Measurements from ENCODE around the gene DNAJC12.
"Not testable (repeated sequence)": the region's sequence is repeated elsewhere in the genome, so short reads cannot be mapped to it uniquely, and the experiment has no call there.

The DNAJC12 gene

DNA sequence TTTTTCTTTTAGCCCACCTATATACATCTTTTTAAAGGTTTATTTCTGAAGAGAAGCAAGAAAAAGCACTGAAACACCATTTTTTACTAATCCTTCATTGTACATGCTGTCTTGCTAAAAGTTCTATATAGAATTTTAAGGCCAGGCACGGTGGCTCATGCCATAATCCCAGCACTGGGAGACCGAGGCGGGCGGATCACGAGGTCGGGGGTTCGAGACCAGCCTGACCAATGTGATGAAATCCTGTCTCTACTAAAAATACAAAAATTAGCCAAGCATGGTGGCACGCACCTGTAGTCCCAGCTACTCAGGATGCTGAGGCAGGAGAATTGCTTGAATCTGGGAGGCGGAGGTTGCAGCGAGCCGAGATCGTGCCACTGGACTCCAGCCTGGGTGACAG lies 1.5 kb upstream of the DNAJC12 start:
- DNase-seq: not testable (repeated sequence)

DNA sequence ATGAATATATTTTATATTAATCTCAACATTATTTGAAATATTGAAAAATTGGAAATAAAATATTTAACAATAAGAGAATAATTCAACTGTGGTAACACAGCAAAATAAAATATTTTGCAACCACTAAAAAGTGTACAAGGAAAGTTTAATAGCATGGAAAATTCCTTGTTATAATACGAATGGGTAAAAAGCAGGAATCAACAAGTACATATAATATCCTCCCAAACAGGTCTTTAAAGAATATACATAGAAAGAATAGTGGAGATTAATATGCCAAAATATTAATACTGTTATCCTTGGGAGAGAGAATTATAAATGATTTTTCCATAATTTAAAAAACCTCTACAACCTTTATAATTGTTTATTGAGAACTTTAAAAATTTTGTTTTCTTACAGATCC lies 1.0 kb downstream of the DNAJC12 start:
- no peak for DNase-seq

DNA sequence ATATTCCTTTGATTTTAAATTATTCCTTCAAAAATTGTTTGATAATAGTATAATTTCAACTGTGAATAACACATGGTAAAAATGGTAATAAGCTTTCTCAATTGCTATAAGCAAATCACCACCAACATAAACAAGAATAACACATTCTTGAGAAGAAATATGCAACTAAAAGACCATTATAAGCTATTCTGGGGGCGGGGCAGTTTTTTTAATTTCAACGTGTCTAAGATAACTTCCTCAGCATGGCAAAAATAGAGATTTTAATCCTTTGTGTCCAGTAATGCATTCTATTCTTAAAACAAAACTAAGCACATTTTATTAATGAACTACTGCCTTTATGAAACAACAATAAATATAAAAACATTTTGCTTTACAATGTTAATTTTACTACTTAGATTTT lies 1.5 kb downstream of the DNAJC12 start:
- DNase-seq: no peak

DNA sequence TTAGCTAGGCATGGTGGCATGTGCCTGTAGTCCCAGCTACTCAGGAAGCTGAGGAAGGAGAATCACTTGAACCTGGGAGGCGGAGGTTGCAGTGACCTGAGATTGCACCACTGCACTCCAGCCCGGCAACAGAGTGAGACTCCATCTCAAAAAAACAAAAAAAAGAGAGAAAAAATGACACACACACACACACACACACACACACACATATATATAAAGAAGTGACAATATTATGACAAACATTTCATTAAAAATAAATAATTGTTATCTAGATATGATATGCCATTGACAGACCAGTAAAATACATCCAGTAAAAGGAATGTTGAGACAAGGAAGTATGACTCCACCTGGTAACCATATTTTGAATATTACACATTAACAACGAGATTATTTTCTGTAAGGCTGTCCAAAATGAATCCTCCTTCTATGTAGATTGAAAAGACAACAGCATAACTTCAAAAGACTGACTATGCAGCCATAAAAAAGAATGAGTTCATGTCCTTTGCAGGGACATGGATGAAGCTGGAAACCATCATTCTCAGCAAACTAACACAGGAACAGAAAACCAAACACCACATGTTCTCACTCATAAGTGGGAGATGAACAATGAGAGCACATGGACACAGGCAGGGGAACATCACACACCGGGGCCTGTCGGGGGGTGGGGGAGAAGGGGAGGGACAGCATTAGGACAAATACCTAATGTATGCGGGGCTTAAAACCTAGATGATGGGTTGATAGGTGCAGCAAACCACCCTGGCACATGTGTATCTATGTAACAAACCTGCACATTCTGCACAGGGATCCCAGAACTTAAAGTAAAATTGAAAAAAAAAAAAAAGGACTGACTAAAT lies 2.2 kb downstream of the DNAJC12 start:
- not testable (repeated sequence) for DNase-seq

DNA sequence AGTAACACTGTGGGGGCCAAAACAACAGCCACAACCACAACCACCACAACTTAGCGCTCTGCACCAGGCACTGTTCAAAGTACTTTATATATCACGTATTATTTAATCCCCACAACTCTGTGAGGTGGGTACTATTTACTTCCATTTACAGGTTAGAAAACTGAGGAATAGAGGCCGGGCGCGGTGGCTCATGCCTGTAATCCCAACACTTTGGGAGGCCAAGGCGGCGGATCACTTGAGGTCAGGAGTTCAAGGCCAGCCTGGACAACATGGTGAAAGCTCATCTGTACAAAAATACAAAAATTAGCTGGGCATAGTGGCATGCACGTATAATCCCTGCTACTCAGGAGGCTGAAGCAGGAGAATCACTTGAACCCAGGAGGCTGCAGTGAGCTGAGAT lies 3.6 kb downstream of the DNAJC12 start:
- DNase-seq: no peak

DNA sequence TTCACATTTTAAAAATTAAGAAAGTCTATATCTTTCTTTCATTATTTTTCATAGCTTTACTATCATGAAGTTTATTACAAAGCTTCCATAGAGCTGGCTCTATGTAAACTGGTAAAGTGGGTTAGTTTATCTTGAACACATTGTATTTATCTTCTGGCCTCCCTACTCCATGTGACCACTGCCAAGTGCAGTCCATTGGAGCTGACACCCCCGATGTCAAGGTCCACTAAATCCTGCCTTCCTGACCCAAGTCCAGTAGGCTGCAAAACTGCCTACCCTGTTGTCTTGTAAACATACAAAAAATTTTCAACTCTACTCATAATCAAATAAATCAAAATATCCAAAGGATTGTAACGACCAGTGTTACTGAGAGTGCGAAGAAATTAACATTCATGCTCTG lies 10.2 kb downstream of the DNAJC12 start:
- no peak for DNase-seq

DNA sequence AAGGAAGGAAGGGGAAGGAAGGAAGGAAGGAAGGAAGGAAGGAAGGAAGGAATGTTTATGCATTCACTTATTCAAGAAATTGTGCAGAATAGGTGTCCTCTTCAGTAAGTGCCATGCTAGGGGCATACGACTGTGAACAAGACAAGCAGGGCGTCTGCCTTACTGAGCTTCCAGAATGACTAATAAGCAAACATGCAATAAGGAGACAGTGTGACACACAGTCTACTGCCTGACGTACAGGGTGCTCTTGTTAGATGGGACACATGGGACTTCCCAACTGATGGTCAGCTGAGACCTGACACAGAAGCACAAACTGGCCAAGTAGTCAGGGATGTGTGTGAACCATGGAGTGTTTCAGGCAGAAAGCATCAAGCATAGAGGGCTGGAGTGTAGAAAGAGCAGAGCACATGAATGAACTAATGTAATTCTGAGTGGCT lies 18.2 kb downstream of the DNAJC12 start:
- no peak for DNase-seq

DNA sequence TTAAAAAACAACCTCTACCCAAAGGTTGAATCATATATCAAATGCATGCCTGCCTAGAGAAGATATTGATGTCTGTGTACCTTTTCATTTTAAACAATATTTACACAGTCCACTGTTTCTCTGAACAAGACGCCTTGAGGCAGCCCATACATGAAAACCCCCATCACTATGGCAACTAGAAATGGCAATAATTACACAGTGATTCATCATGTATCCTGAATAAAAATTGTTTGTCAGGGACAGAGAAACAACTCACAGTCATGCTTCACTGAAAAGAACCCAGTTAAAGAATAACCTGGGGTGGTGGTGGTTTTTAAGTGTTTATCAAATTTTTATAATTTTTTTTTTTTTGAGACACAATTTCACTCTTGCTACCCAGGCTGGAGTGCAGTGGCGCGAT lies 19.7 kb downstream of the DNAJC12 start:
- no peak for DNase-seq

DNA sequence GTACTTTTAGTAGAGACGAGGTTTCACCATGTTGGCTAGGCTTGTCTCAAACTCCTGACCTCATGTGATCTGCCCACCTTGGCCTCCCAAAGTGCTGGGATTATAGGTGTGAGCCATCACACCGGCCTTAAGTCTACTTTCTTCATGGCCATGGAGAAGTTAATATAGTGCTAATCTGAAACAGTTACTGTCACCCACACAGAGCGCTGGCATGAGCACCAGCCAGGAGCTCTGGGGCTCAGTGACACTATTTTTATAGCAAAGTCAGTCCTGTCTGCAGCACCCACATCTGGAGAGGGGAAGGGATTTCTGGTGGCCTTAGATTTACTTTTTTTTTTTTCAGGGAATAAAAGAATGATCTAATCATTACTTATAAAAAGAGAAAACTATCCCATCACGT lies 21.3 kb downstream of the DNAJC12 start:
- DNase-seq: no peak

DNA sequence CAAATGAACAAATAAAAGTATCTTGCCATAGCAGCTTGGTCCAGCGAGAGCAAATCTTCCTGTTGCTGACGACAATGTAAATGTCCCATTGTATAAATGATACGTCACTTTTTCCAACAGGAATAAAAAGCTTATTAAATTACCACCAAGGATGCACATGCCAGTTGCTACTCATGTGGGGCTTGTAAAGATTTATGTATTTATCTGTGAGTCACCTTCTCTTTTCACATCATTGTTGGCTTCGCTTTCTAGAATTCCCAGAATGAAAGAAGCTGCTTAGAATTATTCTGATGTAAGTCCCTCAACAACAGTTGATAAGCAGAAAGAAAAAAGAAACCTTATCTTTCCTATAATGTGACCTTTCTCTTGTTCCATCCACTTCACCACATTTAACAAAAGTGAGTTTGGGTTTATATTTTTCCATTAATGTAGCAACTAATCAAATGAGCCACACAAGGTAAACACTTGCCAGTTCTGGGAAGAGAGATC lies 22.4 kb downstream of the DNAJC12 start:
- DNase-seq: no peak

DNA sequence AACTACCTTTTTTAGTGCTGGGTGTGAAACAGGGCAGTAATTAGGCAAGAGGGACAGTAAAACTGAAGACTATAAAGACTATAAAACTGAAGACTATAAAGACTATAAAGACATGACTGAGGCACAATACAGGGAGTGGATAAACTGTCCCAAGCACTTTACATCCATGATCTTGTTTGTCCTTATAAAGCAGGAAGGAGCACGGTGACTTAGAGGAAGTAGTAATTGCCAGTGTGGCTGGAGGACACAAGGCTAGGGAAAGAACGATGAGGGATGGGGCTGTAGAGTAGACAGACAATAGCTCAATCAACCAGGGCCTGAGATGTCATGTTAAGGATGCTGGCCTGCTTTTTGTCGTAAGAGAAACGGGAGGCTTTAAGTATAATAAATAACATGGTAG lies 26.0 kb downstream of the DNAJC12 start:
- no peak for DNase-seq

DNA sequence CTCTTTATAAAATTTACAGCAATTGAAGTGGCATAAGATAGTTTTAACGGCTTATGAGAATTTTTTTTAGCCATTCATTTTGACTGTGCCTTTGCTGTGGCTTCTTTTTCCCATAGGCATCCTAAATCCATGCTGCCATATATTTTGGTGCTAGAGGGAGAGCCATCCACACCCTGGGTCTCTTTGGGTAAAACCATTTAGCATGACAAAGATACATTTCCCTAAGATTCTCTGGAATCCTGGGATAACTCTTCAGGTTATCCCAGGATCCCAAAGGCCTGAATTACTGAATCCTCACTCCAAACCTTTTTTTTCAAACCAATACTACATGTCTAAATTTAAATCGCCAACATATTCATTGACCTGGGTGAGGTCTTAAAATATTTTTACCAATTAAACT lies 28.9 kb downstream of the DNAJC12 start:
- DNase-seq: no peak

DNA sequence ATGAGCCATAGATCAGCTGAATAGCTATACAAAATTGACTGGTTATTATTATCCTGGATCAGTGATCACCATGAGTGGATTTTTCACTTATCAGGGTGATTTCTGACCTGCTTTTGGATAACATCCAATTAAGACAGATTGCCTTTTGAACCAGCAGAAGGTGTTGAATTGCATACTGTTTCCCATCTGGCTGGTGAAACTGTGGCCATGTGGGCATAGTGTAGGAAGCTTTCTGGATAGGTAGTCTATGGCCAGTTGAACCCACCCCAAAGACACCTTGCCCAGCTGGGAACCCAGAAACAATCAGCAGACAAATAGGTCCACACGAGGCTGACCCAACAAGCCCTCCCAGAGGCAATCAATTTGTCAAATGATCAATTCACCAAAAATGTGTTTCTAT lies 29.3 kb downstream of the DNAJC12 start:
- no peak for DNase-seq

DNA sequence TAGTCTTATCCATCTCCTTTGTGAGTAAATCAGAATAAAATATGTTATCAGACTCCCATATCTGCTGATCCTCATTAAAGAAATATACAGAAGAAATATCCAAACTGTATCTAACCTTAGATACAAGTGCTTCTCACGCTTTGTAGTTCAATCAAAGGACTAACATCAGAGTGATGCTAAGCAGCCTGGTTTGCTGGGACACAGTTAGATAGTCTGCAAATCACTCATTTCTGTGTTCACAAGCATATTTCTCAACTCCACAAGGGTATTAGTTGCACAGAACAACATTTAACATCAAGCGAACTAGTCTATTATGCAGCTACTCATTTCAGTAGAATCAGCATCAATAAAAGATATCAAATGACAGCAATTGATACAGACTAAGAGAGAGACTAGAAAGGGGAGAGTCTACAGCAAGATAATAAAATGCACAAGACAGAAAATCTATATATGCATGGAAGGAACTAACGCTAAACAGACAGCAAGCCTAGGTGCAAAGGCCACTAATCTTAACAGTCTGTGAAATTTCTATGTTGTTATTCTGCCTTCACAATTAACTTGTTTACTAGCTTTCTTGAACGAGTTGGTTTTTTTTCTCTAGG lies 30.0 kb downstream of the DNAJC12 start:
- no peak for DNase-seq

DNA sequence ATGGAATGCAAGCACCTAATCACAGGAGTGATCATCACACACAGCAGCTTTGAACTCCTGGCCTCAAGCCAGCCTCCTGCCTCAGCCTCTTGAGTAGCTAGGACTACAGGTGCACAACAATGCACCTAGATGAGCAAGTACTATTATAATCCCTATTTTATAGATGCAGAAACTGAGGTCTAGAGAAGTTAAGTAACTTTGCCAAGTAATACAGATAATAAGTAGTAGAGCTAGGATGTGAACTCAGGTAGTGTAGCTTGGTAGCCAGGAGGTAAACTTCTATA lies 33.7 kb downstream of the DNAJC12 start:
- no peak for DNase-seq

DNA sequence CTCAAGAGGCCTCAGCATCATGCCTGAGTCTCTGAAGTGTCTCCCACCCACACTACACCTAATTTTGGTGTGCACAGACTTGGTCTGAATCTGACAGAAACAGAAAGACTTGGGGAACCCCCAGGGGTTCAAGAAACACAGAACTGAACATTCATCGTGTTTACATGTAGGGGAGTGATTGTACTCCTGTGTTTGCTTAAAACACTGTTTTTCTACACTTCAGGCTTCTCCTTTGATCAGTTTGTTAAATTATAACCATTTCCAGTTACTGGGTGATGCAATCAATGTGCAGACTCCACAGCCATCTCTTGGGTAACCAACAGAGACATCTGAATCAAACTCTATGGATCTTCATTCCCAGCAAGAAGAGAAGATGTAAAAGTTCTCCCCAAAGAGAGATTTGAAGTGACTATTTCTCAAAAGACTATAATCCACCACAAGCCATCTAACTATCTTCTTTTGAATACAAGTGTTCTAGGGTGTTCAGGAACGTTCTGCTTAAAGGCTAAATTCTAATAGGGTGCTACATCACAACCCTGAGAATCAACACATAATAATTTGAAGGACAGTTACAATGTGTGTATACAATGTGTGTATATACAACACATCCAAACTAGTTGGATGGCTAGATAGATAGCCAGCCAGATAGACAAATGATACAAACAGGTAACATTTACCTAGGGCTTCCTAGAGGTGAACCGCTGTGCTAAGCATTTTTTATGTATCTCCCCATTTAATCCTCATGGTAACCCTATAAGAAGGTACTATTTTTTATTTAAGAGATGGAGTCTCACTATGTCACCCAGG lies 34.2 kb downstream of the DNAJC12 start:
- no peak for DNase-seq

DNA sequence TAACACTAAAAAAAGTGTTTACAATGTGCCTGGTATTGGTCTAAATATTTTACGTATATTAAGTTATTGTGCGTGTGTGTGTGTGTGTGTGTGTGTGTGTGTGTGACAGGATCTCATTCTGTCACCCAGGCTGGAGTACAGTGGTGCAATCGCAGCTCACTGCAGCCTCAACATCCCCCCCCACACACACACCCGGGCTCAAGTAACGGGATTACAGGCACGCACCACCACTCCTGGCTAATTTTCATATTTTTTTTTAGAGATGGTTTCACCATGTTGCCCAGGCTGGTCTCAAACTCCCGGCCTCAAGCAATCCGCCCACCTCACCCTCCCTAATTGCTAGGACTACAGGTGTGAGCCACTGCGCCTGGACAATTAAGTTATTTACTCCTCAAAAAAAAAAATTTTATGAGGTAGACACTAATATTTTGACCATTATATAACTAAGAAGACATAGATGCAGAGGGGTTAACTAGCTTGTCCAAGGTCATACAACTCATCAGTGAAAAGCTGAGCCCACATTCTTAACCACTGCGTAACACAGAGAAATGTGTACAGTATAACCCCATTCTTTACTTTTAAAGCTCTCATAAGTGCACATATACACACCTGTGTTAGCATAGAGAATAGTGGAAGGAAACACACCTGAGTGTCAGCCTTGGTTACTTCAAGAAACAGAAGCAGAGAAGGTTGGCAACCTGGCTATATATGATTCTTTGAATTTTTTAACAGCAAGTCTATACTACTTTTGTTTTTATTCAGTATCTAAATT lies 35.0 kb downstream of the DNAJC12 start:
- DNase-seq: no peak

DNA sequence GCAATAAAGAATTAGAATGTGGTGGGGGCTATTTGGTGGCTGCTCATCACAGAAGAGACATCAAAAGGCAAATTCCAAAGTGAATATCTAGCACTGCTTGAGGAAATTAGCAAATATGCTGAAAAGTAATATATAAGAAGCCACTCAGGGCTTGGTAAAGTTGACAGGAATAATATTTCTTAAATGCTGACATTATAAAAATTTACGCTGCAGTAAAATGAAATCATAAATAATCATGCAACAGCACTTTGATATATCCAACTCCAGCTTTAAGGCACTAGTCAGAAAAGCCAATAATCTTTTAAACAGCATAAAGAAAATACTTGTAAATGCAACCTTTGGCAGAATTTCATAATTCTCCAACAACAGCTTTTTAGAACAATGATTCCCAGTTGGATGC lies 36.9 kb downstream of the DNAJC12 start:
- no peak for DNase-seq

DNA sequence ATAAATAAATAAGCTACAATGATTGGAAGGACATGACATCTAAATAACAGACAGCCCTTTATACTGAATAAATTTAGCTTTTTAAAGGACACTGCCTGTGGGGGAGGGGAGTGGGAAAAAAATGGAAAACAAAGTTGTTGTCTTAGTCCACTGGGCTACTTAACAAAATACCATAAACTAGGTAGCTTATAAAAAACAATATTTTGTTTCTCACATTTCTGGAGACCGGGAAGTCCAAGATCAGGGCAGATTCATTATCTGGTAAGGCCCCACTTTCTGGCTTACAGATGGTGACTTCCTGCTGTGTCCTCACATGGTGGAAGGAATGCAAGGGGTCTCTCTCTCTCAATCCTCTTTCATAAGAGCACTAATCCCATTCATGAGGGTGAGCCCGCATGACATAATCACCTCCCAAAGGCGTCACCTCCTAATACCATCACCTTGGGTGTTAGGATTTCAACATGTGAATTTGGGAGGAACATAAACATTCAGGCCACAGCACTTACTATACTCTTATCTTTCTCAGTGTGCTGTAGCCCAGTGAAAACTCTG lies 43.0 kb downstream of the DNAJC12 start:
- no peak for DNase-seq

DNA sequence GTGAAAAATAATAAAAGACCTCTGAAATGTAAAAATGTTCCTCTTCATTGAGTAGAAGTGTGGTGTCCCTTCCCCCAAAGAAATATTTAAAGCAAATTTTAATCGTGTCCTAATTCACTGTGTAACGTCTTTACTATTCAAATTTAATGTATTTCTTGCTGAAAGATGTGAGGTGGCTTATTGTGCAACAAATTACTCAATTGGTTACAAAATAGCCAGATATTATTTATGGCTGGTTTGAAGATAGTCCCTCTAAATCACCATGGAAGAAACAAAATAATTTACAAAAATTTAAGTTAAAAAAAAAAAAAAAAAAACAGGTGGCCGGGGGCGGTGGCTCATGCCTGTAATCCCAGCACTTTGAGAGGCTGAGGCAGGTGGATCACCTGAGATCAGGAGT lies 43.7 kb downstream of the DNAJC12 start:
- DNase-seq: no peak

DNA sequence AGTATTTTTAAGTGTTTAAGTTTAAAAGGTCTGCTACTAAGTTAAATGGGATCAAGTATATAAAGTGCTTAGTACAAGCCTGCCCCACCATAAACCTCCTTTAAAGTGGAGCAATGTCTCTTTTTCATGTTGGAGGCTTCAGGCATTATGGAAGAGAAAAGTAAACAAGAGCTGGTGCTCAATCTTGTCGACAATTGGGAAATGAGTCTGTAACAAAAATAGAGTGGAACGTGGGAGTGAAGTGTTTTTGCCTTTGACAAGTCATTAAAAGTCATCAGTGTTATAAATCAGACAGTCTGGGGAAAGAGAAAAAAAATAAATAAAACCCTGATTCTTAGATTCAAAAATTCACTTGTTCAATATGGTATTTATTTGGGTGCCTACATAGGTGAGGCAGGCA lies 44.7 kb downstream of the DNAJC12 start:
- no peak for DNase-seq

DNA sequence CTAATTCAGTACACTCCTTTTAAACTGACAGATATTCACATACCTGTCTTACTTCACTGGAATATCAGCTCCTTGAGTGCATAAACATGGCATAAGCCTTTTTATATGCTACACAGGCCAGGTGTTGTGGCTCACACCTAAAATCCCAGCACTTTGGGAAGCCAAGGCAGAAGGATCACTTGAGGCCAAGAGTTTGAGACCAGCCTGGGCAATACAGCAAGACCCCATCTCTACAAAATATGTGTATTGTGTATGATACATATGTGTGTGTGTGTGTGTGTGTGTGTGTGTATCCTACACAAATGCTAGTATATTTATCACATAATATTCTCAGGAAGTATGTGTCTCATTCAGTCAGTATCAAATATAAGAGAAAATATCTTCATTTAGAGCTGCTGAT lies 45.3 kb downstream of the DNAJC12 start:
- DNase-seq: no peak

All from stimulated activated CD8-positive, alpha-beta memory T cell treated with anti-CD3 and anti-CD28 coated beads, Interleukin-4, amount 100 ng/mL, for 48 hours (primary cell).